Inflammatory macrophage treated with lipopolysaccharide for 1 hour (primary cell): ENCODE data around the gene HTRA1.
A peak's percentile ranks its signal among the peaks of the same experiment; 100 is the strongest.

ENCODE experiments used
- DNase-seq, 2 donors: peaks; one replicate each; pipeline ENCODE4 v3.0.0-alpha.2; 2020 to 2022

HTRA1 gene

GRCh38 chr10:122497241-122497640 lies 35.9 kb downstream of the HTRA1 start:
- DNase-seq: no peak

- DNase-seq: no peak
Measured at GRCh38 chr10:122498521-122498920, 37.2 kb downstream of the HTRA1 start.

- DNase-seq: no peak
Measured at GRCh38 chr10:122499012-122499411, 37.7 kb downstream of the HTRA1 start.

GRCh38 chr10:122499491-122499941 lies 38.2 kb downstream of the HTRA1 start:
- no peak for DNase-seq

- DNase-seq: no peak
Measured at GRCh38 chr10:122500194-122500593, 38.8 kb downstream of the HTRA1 start.

GRCh38 chr10:122500726-122501125 lies 39.4 kb downstream of the HTRA1 start:
- no peak for DNase-seq

GRCh38 chr10:122503012-122503411 lies 41.7 kb downstream of the HTRA1 start:
- DNase-seq: no peak

GRCh38 chr10:122503886-122504609 lies 42.7 kb downstream of the HTRA1 start:
- DNase-seq: no peak

GRCh38 chr10:122504610-122504950 lies 43.2 kb downstream of the HTRA1 start:
- DNase-seq: no peak

GRCh38 chr10:122505011-122505410 lies 43.7 kb downstream of the HTRA1 start:
- no peak for DNase-seq

GRCh38 chr10:122505885-122506645 lies 44.7 kb downstream of the HTRA1 start:
- DNase-seq: no peak

- DNase-seq: no peak
Measured at GRCh38 chr10:122507616-122508015, 46.3 kb downstream of the HTRA1 start.

GRCh38 chr10:122508021-122508420 lies 46.7 kb downstream of the HTRA1 start:
- no peak for DNase-seq

- no peak for DNase-seq
Measured at GRCh38 chr10:122509323-122509722, 48.0 kb downstream of the HTRA1 start.

GRCh38 chr10:122510326-122510725 lies 49.0 kb downstream of the HTRA1 start:
- no peak for DNase-seq

- DNase-seq: no peak
Measured at GRCh38 chr10:122510736-122511135, 49.4 kb downstream of the HTRA1 start.

GRCh38 chr10:122513053-122513452 lies 51.7 kb downstream of the HTRA1 start:
- peak; percentile 5 to 21 for DNase-seq

GRCh38 chr10:122514045-122514840 lies 52.9 kb downstream of the HTRA1 start:
- no peak for DNase-seq

- DNase-seq: no peak
Measured at GRCh38 chr10:122515022-122515424, 53.7 kb downstream of the HTRA1 start.

- DNase-seq: no peak
Measured at GRCh38 chr10:122515588-122516231, 54.4 kb downstream of the HTRA1 start.

GRCh38 chr10:122516734-122517133 lies 55.4 kb downstream of the HTRA1 start:
- DNase-seq: no peak

- no peak for DNase-seq
Measured at GRCh38 chr10:122519144-122519543, 57.8 kb downstream of the HTRA1 start.

GRCh38 chr10:122519873-122520272 lies 58.5 kb downstream of the HTRA1 start:
- no peak for DNase-seq
